Stimulated activated CD4-positive, alpha-beta T cell treated with anti-CD3 and anti-CD28 coated beads, Interleukin-1b, Interleukin-23, amount 100 ng/mL, for 1 hour (primary cell): ENCODE results near the gene DIAPH2.
"Not testable (repeated sequence)": the region's sequence is repeated elsewhere in the genome, so short reads cannot be mapped to it uniquely, and the experiment has no call there.

Experiments
- DNase-seq, 2 donors: peaks; one replicate each; pipeline ENCODE4 v3.0.0-alpha.2; 2020; ENCODE audit warnings: low read depth in 2 of 2

Gene DIAPH2

GRCh38 chrX:97380200-97380599 is 695.6 kb downstream of the DIAPH2 start:
- DNase-seq: no peak

GRCh38 chrX:97384685-97385084 is 700.0 kb downstream of the DIAPH2 start:
- no peak for DNase-seq

GRCh38 chrX:97387004-97387403 is 702.4 kb downstream of the DIAPH2 start:
- no peak for DNase-seq

- no peak for DNase-seq
Measured at GRCh38 chrX:97389761-97390192, 705.1 kb downstream of the DIAPH2 start.

GRCh38 chrX:97397371-97397770 is 712.7 kb downstream of the DIAPH2 start:
- no peak for DNase-seq

GRCh38 chrX:97398030-97398551 is 713.4 kb downstream of the DIAPH2 start:
- DNase-seq: no peak

- no peak for DNase-seq
Measured at GRCh38 chrX:97399400-97399799, 714.8 kb downstream of the DIAPH2 start.

- no peak for DNase-seq
Measured at GRCh38 chrX:97400492-97400891, 715.9 kb downstream of the DIAPH2 start.

GRCh38 chrX:97401154-97401553 is 716.5 kb downstream of the DIAPH2 start:
- no peak for DNase-seq

GRCh38 chrX:97401586-97402136 is 717.0 kb downstream of the DIAPH2 start:
- DNase-seq: no peak

- no peak for DNase-seq
Measured at GRCh38 chrX:97402333-97402732, 717.7 kb downstream of the DIAPH2 start.

- DNase-seq: no peak
Measured at GRCh38 chrX:97402903-97403302, 718.3 kb downstream of the DIAPH2 start.

- DNase-seq: no peak
Measured at GRCh38 chrX:97405031-97405660, 720.5 kb downstream of the DIAPH2 start.

GRCh38 chrX:97409632-97410415 is 725.2 kb downstream of the DIAPH2 start:
- not testable (repeated sequence) for DNase-seq

- no peak for DNase-seq
Measured at GRCh38 chrX:97416461-97416860, 731.8 kb downstream of the DIAPH2 start.

GRCh38 chrX:97429101-97429500 is 744.5 kb downstream of the DIAPH2 start:
- DNase-seq: no peak

GRCh38 chrX:97431281-97431680 is 746.6 kb downstream of the DIAPH2 start:
- no peak for DNase-seq

GRCh38 chrX:97446298-97446882 is 761.7 kb downstream of the DIAPH2 start:
- DNase-seq: no peak

- no peak for DNase-seq
Measured at GRCh38 chrX:97447306-97447705, 762.7 kb downstream of the DIAPH2 start.

- no peak for DNase-seq
Measured at GRCh38 chrX:97452283-97452682, 767.6 kb downstream of the DIAPH2 start.

- no peak for DNase-seq
Measured at GRCh38 chrX:97461763-97462162, 777.1 kb downstream of the DIAPH2 start.

- DNase-seq: no peak
Measured at GRCh38 chrX:97471071-97471470, 786.4 kb downstream of the DIAPH2 start.
